Measurements from ENCODE around the gene PHF3.
"Not testable (repeated sequence)": the region's sequence is repeated elsewhere in the genome, so short reads cannot be mapped to it uniquely, and the experiment has no call there.

PHF3 gene

GRCh38 chr6:63705707-63706106 lies 70.1 kb downstream of the PHF3 start:
- FAIRE-seq: no peak
- no peak for DNase-seq (ENCODE audit: extremely low spot score, insufficient read length, low read depth)

GRCh38 chr6:63706630-63707029 lies 71.0 kb downstream of the PHF3 start:
- DNase-seq (ENCODE audit: extremely low spot score, insufficient read length, low read depth): no peak
- FAIRE-seq: no peak

- FAIRE-seq (no peak), DNase-seq (ENCODE audit: extremely low spot score, insufficient read length, low read depth) (no peak)
These were observed 73.0 kb downstream of the PHF3 start for GRCh38 chr6:63708631-63709030.

- FAIRE-seq (no peak), DNase-seq (ENCODE audit: extremely low spot score, insufficient read length, low read depth) (no peak)
These were observed 73.5 kb downstream of the PHF3 start for GRCh38 chr6:63709148-63709547.

- DNase-seq (ENCODE audit: extremely low spot score, insufficient read length, low read depth) (no peak), FAIRE-seq (no peak)
These were observed 77.7 kb downstream of the PHF3 start for GRCh38 chr6:63713332-63713731.

- FAIRE-seq (no peak), DNase-seq (ENCODE audit: extremely low spot score, insufficient read length, low read depth) (no peak)
These were observed 78.5 kb downstream of the PHF3 start for GRCh38 chr6:63714091-63714490.

GRCh38 chr6:63716169-63716568 lies 80.6 kb downstream of the PHF3 start:
- DNase-seq (ENCODE audit: extremely low spot score, insufficient read length, low read depth): no peak
- no peak for FAIRE-seq

- no peak for FAIRE-seq
- DNase-seq (ENCODE audit: extremely low spot score, insufficient read length, low read depth): no peak
These were observed 85.6 kb downstream of the PHF3 start for GRCh38 chr6:63721181-63721580.

- FAIRE-seq (no peak), DNase-seq (ENCODE audit: extremely low spot score, insufficient read length, low read depth) (no peak)
These were observed 89.1 kb downstream of the PHF3 start for GRCh38 chr6:63724721-63725120.

GRCh38 chr6:63730311-63730710 lies 94.7 kb downstream of the PHF3 start:
- no peak for DNase-seq (ENCODE audit: extremely low spot score, insufficient read length, low read depth)
- FAIRE-seq: no peak

- DNase-seq (ENCODE audit: extremely low spot score, insufficient read length, low read depth): no peak
- FAIRE-seq: no peak
These were observed 96.3 kb downstream of the PHF3 start for GRCh38 chr6:63731930-63732329.

- no peak for DNase-seq (ENCODE audit: extremely low spot score, insufficient read length, low read depth)
- FAIRE-seq: no peak
These were observed 96.7 kb downstream of the PHF3 start for GRCh38 chr6:63732336-63732735.

- FAIRE-seq: no peak
These were observed 99.3 kb downstream of the PHF3 start for GRCh38 chr6:63734923-63735322.

GRCh38 chr6:63738190-63738589 lies 102.6 kb downstream of the PHF3 start:
- not testable (repeated sequence) for DNase-seq (ENCODE audit: extremely low spot score, insufficient read length, low read depth); FAIRE-seq

More at GRCh38 chr6:63734923-63735322, 99.3 kb downstream of the PHF3 start:
- no peak for DNase-seq (ENCODE audit: extremely low spot score, insufficient read length, low read depth)

- DNase-seq (ENCODE audit: extremely low spot score, insufficient read length, low read depth) (no peak), FAIRE-seq (no peak)
These were observed 103.6 kb downstream of the PHF3 start for GRCh38 chr6:63739094-63739687.

GRCh38 chr6:63740709-63741108 lies 105.1 kb downstream of the PHF3 start:
- no peak for DNase-seq (ENCODE audit: extremely low spot score, insufficient read length, low read depth)

GRCh38 chr6:63742060-63742459 lies 106.5 kb downstream of the PHF3 start:
- DNase-seq (ENCODE audit: extremely low spot score, insufficient read length, low read depth) (no peak), FAIRE-seq (no peak)

More at GRCh38 chr6:63740709-63741108, 105.1 kb downstream of the PHF3 start:
- FAIRE-seq: no peak

GRCh38 chr6:63743691-63744090 lies 108.1 kb downstream of the PHF3 start:
- no peak for FAIRE-seq

GRCh38 chr6:63744810-63745209 lies 109.2 kb downstream of the PHF3 start:
- FAIRE-seq (no peak), DNase-seq (ENCODE audit: extremely low spot score, insufficient read length, low read depth) (no peak)

More at GRCh38 chr6:63743691-63744090, 108.1 kb downstream of the PHF3 start:
- no peak for DNase-seq (ENCODE audit: extremely low spot score, insufficient read length, low read depth)

- no peak for FAIRE-seq
- no peak for DNase-seq (ENCODE audit: extremely low spot score, insufficient read length, low read depth)
These were observed 110.2 kb downstream of the PHF3 start for GRCh38 chr6:63745784-63746183.

GRCh38 chr6:63750400-63750799 lies 114.8 kb downstream of the PHF3 start:
- no peak for DNase-seq (ENCODE audit: extremely low spot score, insufficient read length, low read depth)
- no peak for FAIRE-seq

- not testable (repeated sequence) for FAIRE-seq; DNase-seq (ENCODE audit: extremely low spot score, insufficient read length, low read depth)
These were observed 121.7 kb downstream of the PHF3 start for GRCh38 chr6:63757275-63757674.
